Measurements from ENCODE around the gene NOTCH4. TPM values are rescaled to one million over a fixed set of nuclear protein-coding genes. Genes with fewer than 3 reads are reported as not detected.

Gene NOTCH4
- total RNA-seq, 1 donor from 2014 or later: 9.6 TPM

GRCh38 chr6:32167761-32168262 lies 56.1 kb downstream of the NOTCH4 start:
- DNase-seq (ENCODE audit: low spot score) (no peak), ATAC-seq (no peak)

- DNase-seq (ENCODE audit: low spot score) (no peak), ATAC-seq (no peak)
These were observed 56.6 kb downstream of the NOTCH4 start for GRCh38 chr6:32167154-32167760.

- DNase-seq (ENCODE audit: low spot score) (no peak), ATAC-seq (no peak)
These were observed 57.3 kb downstream of the NOTCH4 start for GRCh38 chr6:32166411-32167061.

- DNase-seq (ENCODE audit: low spot score) (no peak), ATAC-seq (no peak)
These were observed 59.6 kb downstream of the NOTCH4 start, which contains the start of gene EGFL8 for GRCh38 chr6:32164295-32164694. EGFL8 (plus strand) TSS chr6:32164595; CDS start chr6:32166166, 1,571 bp downstream.

GRCh38 chr6:32163559-32164258 lies 60.2 kb downstream of the NOTCH4 start:
- no peak for ATAC-seq
- no peak for DNase-seq (ENCODE audit: low spot score)

GRCh38 chr6:32158052-32158451 lies 65.8 kb downstream of the NOTCH4 start:
- ATAC-seq (no peak), DNase-seq (ENCODE audit: low spot score) (no peak)

- DNase-seq (ENCODE audit: low spot score) (no peak), ATAC-seq (no peak)
These were observed 67.0 kb downstream of the NOTCH4 start for GRCh38 chr6:32156891-32157290.

GRCh38 chr6:32154514-32155161 lies 69.2 kb downstream of the NOTCH4 start:
- ATAC-seq (peak; percentile 88), DNase-seq (ENCODE audit: low spot score) (peak; percentile 77)

GRCh38 chr6:32153564-32154513 lies 70.0 kb downstream of the NOTCH4 start, which contains the start of gene PPT2:
PPT2 (plus strand) TSS chr6:32154141; CDS start chr6:32154595, 454 bp downstream.
- ATAC-seq (peak; percentile 82), DNase-seq (ENCODE audit: low spot score) (peak; percentile 84)

GRCh38 chr6:32152769-32153563 lies 70.9 kb downstream of the NOTCH4 start:
- DNase-seq (ENCODE audit: low spot score) (no peak), ATAC-seq (no peak)

- no peak for DNase-seq (ENCODE audit: low spot score)
These were observed 71.8 kb downstream of the NOTCH4 start, which contains the start of gene PRRT1 for GRCh38 chr6:32151863-32152768. PRRT1 (minus strand) TSS chr6:32151939; CDS start chr6:32151827, 112 bp downstream.

GRCh38 chr6:32151181-32151862 lies 72.5 kb downstream of the NOTCH4 start:
- no peak for DNase-seq (ENCODE audit: low spot score)
- no peak for ATAC-seq

More at GRCh38 chr6:32151863-32152768, 71.8 kb downstream of the NOTCH4 start, which contains the start of gene PRRT1:
- ATAC-seq: no peak

GRCh38 chr6:32149932-32150870 lies 73.7 kb downstream of the NOTCH4 start:
- DNase-seq (ENCODE audit: low spot score) (no peak), ATAC-seq (no peak)

GRCh38 chr6:32149092-32149755 lies 74.6 kb downstream of the NOTCH4 start:
- DNase-seq (ENCODE audit: low spot score): no peak
- ATAC-seq: no peak

- DNase-seq (ENCODE audit: low spot score) (peak; percentile 60), ATAC-seq (peak; percentile 68)
These were observed 75.4 kb downstream of the NOTCH4 start for GRCh38 chr6:32148289-32149091.

Measured in left lobe of liver (tissue), 2 donors.